ENCODE data around the gene GLT1D1. TPM values are rescaled to one million over a fixed set of nuclear protein-coding genes. Genes with fewer than 3 reads are reported as not detected.

The GLT1D1 gene
- total RNA-seq (2014; rRNA removed; shearing (Covaris generic)) = 4.4 and 5.9 TPM in 2 replicates
- polyA plus RNA-seq (2016; fragmentation: Nextera tagmentation; extraction: Ambion mirVana) = 1.4 and 1.9 TPM in 2 replicates
- long read RNA-seq = 0 reads

DNA sequence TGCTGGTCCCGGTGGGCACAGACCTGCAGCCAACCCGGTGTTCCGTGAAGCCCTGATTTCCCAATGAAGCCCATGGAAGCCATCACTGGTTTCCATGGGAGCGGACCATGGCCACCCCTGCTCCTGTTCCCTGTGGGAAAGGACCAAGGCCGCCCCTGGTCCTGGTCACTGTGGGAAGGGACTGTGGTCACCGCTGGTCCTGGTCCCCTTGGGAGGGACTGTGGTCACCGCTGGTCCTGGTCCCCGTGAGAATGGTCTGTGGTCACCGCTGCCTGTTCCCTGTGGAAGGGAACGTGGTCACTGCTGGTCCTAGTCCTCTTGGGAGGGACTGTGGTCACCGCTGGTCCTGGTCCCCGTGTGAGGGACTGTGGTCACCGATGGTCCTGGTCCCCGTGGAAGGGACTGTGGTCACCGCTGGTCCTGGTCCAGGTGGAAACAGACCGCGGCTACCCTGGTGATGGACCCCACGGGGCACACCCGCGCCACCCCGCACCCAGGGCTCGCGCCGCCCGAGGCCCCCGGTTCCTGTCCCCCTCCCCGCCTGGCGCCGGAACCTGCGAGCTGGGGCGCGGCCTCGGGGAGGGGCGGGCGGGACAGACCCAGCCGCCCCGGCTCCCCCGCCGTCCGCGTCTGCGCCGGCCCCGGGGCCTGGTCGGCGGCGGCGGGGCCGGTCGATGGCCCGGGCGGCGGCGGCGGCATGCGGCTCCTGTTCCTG is at the start of gene GLT1D1:
Gene GLT1D1 (plus strand): TSS at position 594 of the 715 bp plus-strand sequence. CDS start 104 bp downstream, at position 698.
- no peak within 1 kb of the TSS for H3K27ac Mint-ChIP-seq
- peaks cover 80% of the 10 kb centered on the region for H3K9me3 Mint-ChIP-seq
- peak within 1 kb of the TSS; percentile 77 for H3K4me3 Mint-ChIP-seq
- H3F3A ChIP-seq (replicated peaks; ENCODE audit: low read depth) = no peaks in the 10 kb centered on the region
- H3K27me3 ChIP-seq (ENCODE audit: insufficient read depth) = peaks cover 7% of the 10 kb centered on the region; the same call in 1 of the 2 replicates
- peaks cover 30% of the 10 kb centered on the region for H3K36me3 Mint-ChIP-seq (ENCODE audit: low read depth)
- H3K36me3 ChIP-seq (ENCODE audit: insufficient read depth) = no peaks in the 10 kb centered on the region
- H3K9me2 ChIP-seq (ENCODE audit: insufficient read depth) = no peaks in the 10 kb centered on the region; the same call in 1 of the 2 replicates
- H3K79me2 ChIP-seq (replicated peaks; ENCODE audit: insufficient read depth) = no peaks in the 10 kb centered on the region
- H3K4me1 ChIP-seq (ENCODE audit: insufficient read depth) = peaks cover 5% of the 10 kb centered on the region
- H2AFZ ChIP-seq = no peak within 1 kb of the TSS; the same call in 1 of the 2 replicates
- no peak within 1 kb of the TSS for H3K27ac ChIP-seq (ENCODE audit: low read depth)
- peaks cover 12% of the 10 kb centered on the region for H3K27me3 Mint-ChIP-seq (ENCODE audit: insufficient read depth, low read depth, poor library complexity)
- no peak for DNase-seq (ENCODE audit: low spot score)
- ATAC-seq = peak; percentile 18; the same call in 2 of the 3 replicates
- H4K20me1 ChIP-seq (replicated peaks; ENCODE audit: insufficient read depth) = no peaks in the 10 kb centered on the region
- TF ChIP-seq STAT1 (IDR thresholded peaks at IDR 0.05; ENCODE audit: unreplicated experiment) = no peak
- TF ChIP-seq, protein P1, sequence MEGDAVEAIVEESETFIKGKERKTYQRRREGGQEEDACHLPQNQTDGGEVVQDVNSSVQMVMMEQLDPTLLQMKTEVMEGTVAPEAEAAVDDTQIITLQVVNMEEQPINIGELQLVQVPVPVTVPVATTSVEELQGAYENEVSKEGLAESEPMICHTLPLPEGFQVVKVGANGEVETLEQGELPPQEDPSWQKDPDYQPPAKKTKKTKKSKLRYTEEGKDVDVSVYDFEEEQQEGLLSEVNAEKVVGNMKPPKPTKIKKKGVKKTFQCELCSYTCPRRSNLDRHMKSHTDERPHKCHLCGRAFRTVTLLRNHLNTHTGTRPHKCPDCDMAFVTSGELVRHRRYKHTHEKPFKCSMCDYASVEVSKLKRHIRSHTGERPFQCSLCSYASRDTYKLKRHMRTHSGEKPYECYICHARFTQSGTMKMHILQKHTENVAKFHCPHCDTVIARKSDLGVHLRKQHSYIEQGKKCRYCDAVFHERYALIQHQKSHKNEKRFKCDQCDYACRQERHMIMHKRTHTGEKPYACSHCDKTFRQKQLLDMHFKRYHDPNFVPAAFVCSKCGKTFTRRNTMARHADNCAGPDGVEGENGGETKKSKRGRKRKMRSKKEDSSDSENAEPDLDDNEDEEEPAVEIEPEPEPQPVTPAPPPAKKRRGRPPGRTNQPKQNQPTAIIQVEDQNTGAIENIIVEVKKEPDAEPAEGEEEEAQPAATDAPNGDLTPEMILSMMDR (conservative IDR thresholded peaks at IDR 0.05; ENCODE audit: low read depth in 2 of 2) = no peak
- TF ChIP-seq EZH2phosphoT487 (IDR thresholded peaks at IDR 0.05; ENCODE audit: unreplicated experiment) = no peak
- no peak for TF ChIP-seq NANOG (IDR thresholded peaks at IDR 0.05; ENCODE audit: borderline replicate concordance)
- no peak for TF ChIP-seq REST (IDR thresholded peaks at IDR 0.05; ENCODE audit: unreplicated experiment)
- no peak for TF ChIP-seq POLR2AphosphoS5 (IDR thresholded peaks at IDR 0.05; ENCODE audit: low read depth)
- no peak for TF ChIP-seq EZH2 (IDR thresholded peaks at IDR 0.05; ENCODE audit: low read depth, unreplicated experiment)
- TF ChIP-seq ZNF114 (CRISPR knock-in tag; IDR thresholded peaks at IDR 0.05) = no peak
- TF ChIP-seq ZNF331 (CRISPR knock-in tag; IDR thresholded peaks at IDR 0.05; ENCODE audit: low read depth) = no peak
- TF ChIP-seq JUNB (IDR thresholded peaks at IDR 0.05; ENCODE audit: unreplicated experiment) = no peak
- TF ChIP-seq ETS1 (IDR thresholded peaks at IDR 0.05) = no peak
- TF ChIP-seq, protein P2, sequence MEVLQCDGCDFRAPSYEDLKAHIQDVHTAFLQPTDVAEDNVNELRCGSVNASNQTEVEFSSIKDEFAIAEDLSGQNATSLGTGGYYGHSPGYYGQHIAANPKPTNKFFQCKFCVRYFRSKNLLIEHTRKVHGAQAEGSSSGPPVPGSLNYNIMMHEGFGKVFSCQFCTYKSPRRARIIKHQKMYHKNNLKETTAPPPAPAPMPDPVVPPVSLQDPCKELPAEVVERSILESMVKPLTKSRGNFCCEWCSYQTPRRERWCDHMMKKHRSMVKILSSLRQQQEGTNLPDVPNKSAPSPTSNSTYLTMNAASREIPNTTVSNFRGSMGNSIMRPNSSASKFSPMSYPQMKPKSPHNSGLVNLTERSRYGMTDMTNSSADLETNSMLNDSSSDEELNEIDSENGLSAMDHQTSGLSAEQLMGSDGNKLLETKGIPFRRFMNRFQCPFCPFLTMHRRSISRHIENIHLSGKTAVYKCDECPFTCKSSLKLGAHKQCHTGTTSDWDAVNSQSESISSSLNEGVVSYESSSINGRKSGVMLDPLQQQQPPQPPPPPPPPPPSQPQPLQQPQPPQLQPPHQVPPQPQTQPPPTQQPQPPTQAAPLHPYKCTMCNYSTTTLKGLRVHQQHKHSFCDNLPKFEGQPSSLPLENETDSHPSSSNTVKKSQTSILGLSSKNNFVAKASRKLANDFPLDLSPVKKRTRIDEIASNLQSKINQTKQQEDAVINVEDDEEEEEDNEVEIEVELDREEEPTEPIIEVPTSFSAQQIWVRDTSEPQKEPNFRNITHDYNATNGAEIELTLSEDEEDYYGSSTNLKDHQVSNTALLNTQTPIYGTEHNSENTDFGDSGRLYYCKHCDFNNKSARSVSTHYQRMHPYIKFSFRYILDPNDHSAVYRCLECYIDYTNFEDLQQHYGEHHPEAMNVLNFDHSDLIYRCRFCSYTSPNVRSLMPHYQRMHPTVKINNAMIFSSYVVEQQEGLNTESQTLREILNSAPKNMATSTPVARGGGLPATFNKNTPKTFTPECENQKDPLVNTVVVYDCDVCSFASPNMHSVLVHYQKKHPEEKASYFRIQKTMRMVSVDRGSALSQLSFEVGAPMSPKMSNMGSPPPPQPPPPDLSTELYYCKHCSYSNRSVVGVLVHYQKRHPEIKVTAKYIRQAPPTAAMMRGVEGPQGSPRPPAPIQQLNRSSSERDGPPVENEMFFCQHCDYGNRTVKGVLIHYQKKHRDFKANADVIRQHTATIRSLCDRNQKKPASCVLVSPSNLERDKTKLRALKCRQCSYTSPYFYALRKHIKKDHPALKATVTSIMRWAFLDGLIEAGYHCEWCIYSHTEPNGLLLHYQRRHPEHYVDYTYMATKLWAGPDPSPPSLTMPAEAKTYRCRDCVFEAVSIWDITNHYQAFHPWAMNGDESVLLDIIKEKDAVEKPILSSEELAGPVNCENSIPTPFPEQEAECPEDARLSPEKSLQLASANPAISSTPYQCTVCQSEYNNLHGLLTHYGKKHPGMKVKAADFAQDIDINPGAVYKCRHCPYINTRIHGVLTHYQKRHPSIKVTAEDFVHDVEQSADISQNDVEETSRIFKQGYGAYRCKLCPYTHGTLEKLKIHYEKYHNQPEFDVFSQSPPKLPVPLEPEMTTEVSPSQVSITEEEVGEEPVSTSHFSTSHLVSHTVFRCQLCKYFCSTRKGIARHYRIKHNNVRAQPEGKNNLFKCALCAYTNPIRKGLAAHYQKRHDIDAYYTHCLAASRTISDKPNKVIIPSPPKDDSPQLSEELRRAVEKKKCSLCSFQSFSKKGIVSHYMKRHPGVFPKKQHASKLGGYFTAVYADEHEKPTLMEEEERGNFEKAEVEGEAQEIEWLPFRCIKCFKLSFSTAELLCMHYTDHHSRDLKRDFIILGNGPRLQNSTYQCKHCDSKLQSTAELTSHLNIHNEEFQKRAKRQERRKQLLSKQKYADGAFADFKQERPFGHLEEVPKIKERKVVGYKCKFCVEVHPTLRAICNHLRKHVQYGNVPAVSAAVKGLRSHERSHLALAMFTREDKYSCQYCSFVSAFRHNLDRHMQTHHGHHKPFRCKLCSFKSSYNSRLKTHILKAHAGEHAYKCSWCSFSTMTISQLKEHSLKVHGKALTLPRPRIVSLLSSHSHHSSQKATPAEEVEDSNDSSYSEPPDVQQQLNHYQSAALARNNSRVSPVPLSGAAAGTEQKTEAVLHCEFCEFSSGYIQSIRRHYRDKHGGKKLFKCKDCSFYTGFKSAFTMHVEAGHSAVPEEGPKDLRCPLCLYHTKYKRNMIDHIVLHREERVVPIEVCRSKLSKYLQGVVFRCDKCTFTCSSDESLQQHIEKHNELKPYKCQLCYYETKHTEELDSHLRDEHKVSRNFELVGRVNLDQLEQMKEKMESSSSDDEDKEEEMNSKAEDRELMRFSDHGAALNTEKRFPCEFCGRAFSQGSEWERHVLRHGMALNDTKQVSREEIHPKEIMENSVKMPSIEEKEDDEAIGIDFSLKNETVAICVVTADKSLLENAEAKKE (CRISPR knock-in tag; IDR thresholded peaks at IDR 0.05) = no peak
- no peak for TF ChIP-seq CREB1 (CRISPR knock-in tag; IDR thresholded peaks at IDR 0.05; ENCODE audit: low read depth)
- H3K4me1 Mint-ChIP-seq = peaks cover 8% of the 10 kb centered on the region
- H3K4me2 ChIP-seq = peak within 1 kb of the TSS; percentile 80
- H3K4me3 ChIP-seq = peak within 1 kb of the TSS; percentile 60
